Testis (tissue), 3 donors: ENCODE results near the gene EYA2. TPM values are rescaled to one million over a fixed set of nuclear protein-coding genes. Genes with fewer than 3 reads are reported as not detected.

Source experiments
- DNase-seq: peaks from one replicate; pipeline ENCODE4 v3.0.0-alpha.2; 2019
- H3K27ac ChIP-seq, 2 donors: fragments of 200-600 bp; sonication (generic); one replicate each; pipeline ENCODE4 v1.5.1; 2019
- H3K27me3 ChIP-seq: fragments of 200-600 bp; sonication (generic); one replicate; pipeline ENCODE4 v1.5.1; 2019
- H3K36me3 ChIP-seq: fragments of 200-600 bp; sonication (generic); one replicate; pipeline ENCODE4 v1.5.1; 2017; ENCODE audit warnings: low read depth; ENCODE audit errors: missing control alignments
- H3K4me1 ChIP-seq: fragments of 200-600 bp; sonication (generic); one replicate; pipeline ENCODE4 v1.5.1; 2019
- H3K4me3 ChIP-seq, 2 donors: fragments of 200-600 bp; sonication (generic); one replicate each; pipeline ENCODE4 v1.5.1; 2017 to 2019
- H3K9me3 ChIP-seq: fragments of 200-600 bp; sonication (generic); one replicate; pipeline ENCODE4 v1.5.1; 2017
- CTCF ChIP-seq, 3 experiments: fragments of 450-650 bp in 2 of 3; fragments of 200-600 bp in 1 of 3; sonication (generic) in 1 of 3; IDR thresholded peaks; one replicate each; pipeline ENCODE4 v1.5.1; 2016 to 2019; ENCODE audit warnings: antibody characterized with exemption in 3 of 3, mild to moderate bottlenecking in 2 of 3, moderate library complexity in 1 of 3
- POLR2A ChIP-seq: fragments of 450-650 bp; IDR thresholded peaks from one replicate; pipeline ENCODE4 v1.6.1; 2017; ENCODE audit warnings: antibody characterized with exemption, mild to moderate bottlenecking, moderate library complexity
- WGBS, 2 donors: methylation state at CpG; one replicate each; pipeline ENCODE4 v1.1.5; 2018; 5-methylcytosine and 5-hydroxymethylcytosine counted together
- intact Hi-C: fragments of 100-400 bp; cut with DNase I; formaldehyde crosslinking; loops from one replicate; pipeline ENCODE4 v1.15.1; 2023; ENCODE audit warnings: low total_unique reads
- polyA plus RNA-seq: library from polyadenylated mRNA; stranded (reverse); fragments of 350-450 nt; fragmentation: Illumina TruSeq; extraction: RNeasy Lipid Tissue Mini Kit (QIAGEN cat#74804); gene quantifications from one replicate; pipeline ENCODE4 v1.2.3, GENCODE V29; 2014; ENCODE audit warnings: low read depth, low replicate concordance; ENCODE audit not compliant: insufficient read depth
- total RNA-seq, 2 donors: library from RNA; depleted of rRNA; stranded (reverse); fragments of >200 nt; gene quantifications; one replicate each; pipeline ENCODE4 v1.2.3, GENCODE V29; 2016

The EYA2 gene
- total and polyA plus RNA-seq, 3 donors from 2014 or later, result 14.6 to 17.2 (median 16.2) TPM

DNA sequence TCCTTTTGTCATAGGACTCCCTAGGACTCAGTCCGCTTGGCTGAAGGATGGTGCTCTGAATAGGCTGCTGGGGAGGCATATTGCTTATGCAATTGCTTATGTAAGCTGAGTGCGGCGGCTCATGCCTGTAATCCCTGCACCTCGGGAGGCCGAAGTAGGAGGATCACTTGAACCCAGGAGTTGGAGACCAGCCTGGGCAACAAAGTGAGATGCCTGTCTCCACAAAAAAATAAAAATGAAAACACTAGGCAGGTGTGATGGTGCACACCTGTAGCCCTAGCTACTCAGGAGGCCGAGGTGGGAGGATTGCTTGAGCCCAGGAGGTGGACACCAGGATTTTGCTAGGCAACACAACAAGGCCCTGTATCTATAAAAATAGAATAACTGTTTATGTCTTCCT, 81.3 kb downstream of the EYA2 start:
- intact Hi-C loops, result no loop called here
- 93 to 98% methylated on average over 6 of the region's 6 CpGs for WGBS, 2 donors
- Histone ChIP-seq H3K4me3 (no peak overlapping the region), H3K27me3 (no peaks in the 10 kb centered on the region), H3K27ac (no peak overlapping the region), H3K9me3 (no peaks in the 10 kb centered on the region), H3K36me3 (no peaks in the 10 kb centered on the region), H3K4me1 (peaks cover 7% of the 10 kb centered on the region)
- TF ChIP-seq CTCF (IDR thresholded peaks at IDR 0.05) (no peak), POLR2A (no peak)
- no peak for DNase-seq

GRCh38 chr20:46977204-46977603, 82.6 kb downstream of the EYA2 start:
- H3K9me3 ChIP-seq, result no peaks in the 10 kb centered on the region
- no peak for DNase-seq

GRCh38 chr20:46977909-46978588, 83.4 kb downstream of the EYA2 start:
- peaks cover 7% of the 10 kb centered on the region for H3K4me1 ChIP-seq
- no peaks in the 10 kb centered on the region for H3K9me3 ChIP-seq
- no peaks in the 10 kb centered on the region for H3K36me3 ChIP-seq
- intact Hi-C loops, result no loop called here
- WGBS, 2 donors, result 86 to 90% methylated on average over 11 to 13 of the region's 13 CpGs
- TF ChIP-seq CTCF (IDR thresholded peaks at IDR 0.05), result no peak
- TF ChIP-seq POLR2A, result no peak
- no peak for DNase-seq
- no peaks in the 10 kb centered on the region for H3K27me3 ChIP-seq
- H3K4me3 ChIP-seq, result no peak overlapping the region
- no peak overlapping the region for H3K27ac ChIP-seq

More at GRCh38 chr20:46977204-46977603, 82.6 kb downstream of the EYA2 start:
- no peak for TF ChIP-seq CTCF (IDR thresholded peaks at IDR 0.05)
- no peak for TF ChIP-seq POLR2A
- H3K4me1 ChIP-seq, result peaks cover 7% of the 10 kb centered on the region
- no peak overlapping the region for H3K4me3 ChIP-seq
- intact Hi-C loops, result no loop called here
- no peaks in the 10 kb centered on the region for H3K27me3 ChIP-seq
- no peaks in the 10 kb centered on the region for H3K36me3 ChIP-seq
- no peak overlapping the region for H3K27ac ChIP-seq

DNA sequence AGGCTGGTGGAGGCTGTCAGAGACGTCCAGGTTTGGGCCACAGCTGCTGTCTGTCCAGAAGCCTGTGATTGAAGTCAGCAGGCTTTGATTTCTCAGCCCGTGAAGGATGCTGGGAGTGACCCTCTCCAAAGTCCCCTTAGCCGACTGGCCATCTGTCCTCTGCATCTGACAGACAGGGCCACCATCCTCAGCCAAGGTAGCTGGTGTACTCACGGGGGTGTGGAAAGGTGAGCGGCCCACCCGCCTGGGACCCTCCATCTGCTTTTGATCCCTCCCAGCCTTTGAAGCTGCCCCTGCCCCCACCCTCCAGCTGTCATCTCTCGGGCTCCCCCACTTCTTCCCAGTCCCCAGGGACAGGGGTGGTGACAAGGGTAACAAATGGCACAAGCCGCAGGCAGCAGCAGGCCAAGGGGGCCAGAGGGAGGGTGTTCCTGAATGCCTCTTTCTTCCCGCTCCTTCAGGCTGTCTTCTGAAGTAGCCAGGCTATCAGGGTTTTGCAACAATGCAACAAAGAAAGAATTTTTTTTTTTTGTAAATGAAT, 84.4 kb downstream of the EYA2 start:
- H3K4me1 ChIP-seq, result peaks cover 7% of the 10 kb centered on the region
- H3K27ac ChIP-seq, result no peak overlapping the region
- TF ChIP-seq POLR2A, result no peak
- no peak for TF ChIP-seq CTCF (IDR thresholded peaks at IDR 0.05)
- no peaks in the 10 kb centered on the region for H3K9me3 ChIP-seq
- WGBS, 2 donors, result 47% methylated on average over 6 to 9 of the region's 9 CpGs
- DNase-seq, result peak; percentile 72
- H3K4me3 ChIP-seq, result no peak overlapping the region
- no peaks in the 10 kb centered on the region for H3K27me3 ChIP-seq
- intact Hi-C loops, result no loop called here
- no peaks in the 10 kb centered on the region for H3K36me3 ChIP-seq
